ENCODE results near the gene PSAT1.

DNA sequence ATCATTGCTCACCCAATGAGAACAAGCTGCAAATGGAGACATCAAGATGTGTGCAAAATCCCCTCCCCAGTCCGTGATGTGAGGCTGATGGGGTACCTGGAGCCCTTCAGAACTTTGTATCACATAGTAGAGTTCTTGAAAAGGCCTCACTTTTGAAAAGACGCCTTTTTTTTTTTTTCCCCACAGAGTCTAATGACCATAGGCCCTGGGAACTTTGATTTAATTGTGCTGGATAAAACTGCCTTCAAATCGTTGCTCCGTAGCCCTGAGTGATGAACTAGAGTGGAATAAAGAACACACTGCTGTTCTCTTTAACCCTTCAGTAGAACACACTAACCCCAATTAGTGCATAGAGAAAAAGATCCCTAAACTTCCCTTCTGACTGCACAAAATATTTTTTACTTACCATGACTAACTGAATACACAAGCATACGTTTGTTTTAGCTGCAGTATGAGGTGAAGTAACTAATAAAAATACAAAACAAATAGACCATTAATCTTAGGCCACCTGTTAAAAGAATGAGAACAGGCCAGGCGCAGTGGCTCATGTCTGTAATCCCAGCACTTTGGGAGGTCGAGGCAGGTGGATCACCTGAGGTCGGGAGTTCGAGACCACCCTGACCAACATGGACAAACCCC, 15.1 kb downstream of the PSAT1 start:
- TF ChIP-seq, protein P1, sequence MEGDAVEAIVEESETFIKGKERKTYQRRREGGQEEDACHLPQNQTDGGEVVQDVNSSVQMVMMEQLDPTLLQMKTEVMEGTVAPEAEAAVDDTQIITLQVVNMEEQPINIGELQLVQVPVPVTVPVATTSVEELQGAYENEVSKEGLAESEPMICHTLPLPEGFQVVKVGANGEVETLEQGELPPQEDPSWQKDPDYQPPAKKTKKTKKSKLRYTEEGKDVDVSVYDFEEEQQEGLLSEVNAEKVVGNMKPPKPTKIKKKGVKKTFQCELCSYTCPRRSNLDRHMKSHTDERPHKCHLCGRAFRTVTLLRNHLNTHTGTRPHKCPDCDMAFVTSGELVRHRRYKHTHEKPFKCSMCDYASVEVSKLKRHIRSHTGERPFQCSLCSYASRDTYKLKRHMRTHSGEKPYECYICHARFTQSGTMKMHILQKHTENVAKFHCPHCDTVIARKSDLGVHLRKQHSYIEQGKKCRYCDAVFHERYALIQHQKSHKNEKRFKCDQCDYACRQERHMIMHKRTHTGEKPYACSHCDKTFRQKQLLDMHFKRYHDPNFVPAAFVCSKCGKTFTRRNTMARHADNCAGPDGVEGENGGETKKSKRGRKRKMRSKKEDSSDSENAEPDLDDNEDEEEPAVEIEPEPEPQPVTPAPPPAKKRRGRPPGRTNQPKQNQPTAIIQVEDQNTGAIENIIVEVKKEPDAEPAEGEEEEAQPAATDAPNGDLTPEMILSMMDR (IDR thresholded peaks at IDR 0.05; ENCODE audit: low read depth, low read length): no peak
- TF ChIP-seq EZH2phosphoT487 (IDR thresholded peaks at IDR 0.05; ENCODE audit: low read depth): no peak
